GM21723 (cell line): ENCODE results near the gene CCDC127.

Source experiments
- ATAC-seq: cut with Tn5 transposase; IDR thresholded peaks from one replicate; pipeline ENCODE4 v1.9.1; 2021; ENCODE audit warnings: mild to moderate bottlenecking, moderate library complexity; ENCODE audit not compliant: unreplicated experiment

Gene CCDC127

DNA sequence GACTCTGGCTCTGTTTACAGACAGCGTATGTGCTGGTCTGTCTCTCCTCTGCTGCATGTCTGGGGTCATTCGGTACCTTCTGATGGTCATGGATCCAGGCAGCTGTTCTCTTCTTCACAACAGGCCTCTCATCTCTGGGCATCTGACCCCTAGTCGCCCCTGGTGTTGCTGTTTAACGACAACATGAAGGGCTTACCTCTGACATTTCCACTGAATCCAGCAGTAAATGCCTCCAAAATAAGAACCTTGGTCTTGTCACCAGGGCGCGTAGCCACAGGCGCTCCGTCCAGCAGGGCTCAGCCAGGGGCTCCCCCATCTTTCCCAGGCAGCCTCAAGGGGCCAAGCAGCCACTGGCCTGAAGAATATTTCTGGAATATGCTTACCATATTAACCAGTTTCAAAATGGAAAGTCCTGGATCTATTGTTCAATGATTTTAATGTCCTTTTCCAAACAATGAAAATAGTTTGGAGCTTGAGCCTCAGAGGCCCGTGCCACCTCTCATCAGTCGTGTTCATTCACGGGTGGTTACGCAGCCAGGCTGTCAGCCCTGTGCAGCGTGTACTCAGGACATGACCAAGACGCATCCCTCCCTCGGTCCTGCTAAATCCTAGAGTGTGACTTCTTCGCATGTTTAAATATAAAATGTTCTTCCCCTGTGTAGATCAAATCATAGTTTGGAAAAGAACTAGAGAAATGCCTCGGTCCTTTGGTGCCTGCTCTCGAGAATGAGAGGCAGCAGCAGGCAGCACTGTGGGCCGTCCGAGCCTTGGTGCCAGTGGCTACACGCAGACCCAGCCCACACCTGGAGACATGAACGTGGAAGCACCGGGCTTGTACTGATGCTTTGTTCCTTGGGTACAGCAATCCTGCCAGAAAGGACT lies 56.8 kb downstream of the CCDC127 start:
- ATAC-seq: no peak

DNA sequence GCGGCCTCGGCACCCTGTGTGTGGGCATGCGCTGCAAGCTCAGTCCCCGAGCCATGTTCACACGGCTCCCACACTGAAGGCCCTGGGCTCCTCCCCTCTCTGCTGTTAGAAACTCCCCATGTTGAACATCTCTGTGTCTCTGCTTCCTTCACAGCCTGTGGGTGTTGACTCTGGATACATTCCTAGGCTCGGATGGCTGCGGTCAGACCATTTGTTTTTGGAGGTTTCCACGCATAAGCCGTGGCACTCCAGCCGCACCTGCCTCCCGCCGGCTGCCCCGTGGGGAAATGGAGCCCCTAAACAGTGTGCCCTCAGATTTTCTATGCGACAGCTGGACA lies 57.8 kb downstream of the CCDC127 start:
- ATAC-seq: no peak

DNA sequence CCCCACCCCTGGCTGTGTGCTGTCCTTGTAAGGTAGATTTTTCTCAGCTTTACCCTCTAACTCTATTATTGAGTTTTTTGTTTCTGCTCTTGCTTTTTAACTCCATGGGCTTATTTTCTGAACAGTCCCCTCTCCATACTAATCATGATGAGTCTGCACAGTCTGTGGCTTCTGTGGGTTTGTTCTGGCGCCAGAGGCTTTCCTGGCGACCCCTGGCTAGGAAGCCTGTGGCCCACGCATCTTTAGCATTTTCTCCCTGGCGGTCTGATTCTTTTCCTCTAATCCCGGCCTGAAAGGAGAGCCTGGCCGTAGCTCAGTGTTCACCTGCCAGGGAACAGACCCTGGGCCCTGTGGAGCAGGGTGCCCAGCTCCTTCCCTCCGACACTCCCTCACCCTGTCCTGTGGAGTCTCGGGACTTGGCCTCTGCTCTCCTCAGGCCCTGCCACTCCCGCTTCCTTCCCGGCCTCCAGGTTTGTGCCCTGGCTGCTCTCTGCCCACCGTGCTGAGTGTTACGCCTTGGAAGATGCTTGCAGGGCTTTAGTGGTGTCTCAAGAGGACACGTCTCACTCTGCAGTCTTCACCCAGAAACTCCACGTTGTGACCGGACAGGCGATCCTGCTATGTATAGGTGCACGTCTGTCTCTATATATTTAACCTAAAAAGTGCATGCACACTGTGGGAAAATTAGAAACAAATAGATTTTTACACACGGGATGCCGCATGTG lies 58.3 kb downstream of the CCDC127 start:
- no peak for ATAC-seq

DNA sequence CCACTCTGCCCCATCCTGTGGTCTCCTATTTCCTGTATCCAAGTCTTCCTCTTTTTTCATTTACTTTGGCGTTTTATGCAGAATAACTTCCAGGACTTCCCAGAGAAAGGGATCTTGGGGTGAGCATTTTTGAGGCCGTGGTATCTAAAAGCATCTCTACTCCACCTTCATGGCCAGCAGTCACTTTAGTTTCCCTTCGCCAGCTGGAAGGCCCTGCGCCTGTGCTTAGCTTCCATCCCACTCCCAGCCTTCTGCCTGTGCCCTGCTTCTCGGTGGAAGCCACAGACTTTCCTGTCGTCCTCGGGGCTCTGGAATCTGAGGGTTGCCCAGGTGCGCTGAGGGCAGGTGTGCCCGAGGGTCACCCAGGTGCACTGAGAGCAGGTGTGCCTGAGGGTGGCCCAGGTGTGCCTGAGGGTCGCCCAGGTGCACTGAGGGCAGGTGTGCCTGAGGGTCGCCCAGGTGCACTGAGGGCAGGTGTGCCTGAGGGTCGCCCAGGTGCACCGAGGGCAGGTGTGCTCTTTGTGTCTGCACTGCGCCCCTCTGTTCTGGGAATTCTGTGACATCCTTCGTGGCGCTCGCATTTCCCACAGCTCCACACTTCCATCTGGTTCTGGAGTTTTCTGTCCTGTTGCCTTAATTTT lies 59.0 kb downstream of the CCDC127 start:
- ATAC-seq: no peak

DNA sequence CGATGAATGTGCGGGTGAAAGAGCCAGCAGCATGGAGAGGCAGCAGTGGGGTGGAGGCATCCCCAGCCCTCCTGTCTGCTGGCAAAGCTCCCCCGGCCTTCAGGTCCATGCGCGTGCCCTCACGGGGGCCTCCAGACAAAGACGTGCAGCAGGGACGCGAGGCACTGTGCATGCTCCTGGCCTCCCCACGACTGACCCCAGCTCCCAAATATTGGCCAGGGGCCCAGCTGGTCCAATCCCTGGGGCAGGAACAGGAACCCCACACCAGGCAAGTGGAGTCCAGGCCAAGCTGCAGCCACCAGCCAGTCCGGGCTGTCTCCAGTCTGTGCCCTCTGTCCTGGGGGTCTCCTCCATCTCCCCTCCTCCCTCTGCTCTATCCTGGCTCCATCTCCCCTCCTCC lies 60.2 kb downstream of the CCDC127 start:
- no peak for ATAC-seq

DNA sequence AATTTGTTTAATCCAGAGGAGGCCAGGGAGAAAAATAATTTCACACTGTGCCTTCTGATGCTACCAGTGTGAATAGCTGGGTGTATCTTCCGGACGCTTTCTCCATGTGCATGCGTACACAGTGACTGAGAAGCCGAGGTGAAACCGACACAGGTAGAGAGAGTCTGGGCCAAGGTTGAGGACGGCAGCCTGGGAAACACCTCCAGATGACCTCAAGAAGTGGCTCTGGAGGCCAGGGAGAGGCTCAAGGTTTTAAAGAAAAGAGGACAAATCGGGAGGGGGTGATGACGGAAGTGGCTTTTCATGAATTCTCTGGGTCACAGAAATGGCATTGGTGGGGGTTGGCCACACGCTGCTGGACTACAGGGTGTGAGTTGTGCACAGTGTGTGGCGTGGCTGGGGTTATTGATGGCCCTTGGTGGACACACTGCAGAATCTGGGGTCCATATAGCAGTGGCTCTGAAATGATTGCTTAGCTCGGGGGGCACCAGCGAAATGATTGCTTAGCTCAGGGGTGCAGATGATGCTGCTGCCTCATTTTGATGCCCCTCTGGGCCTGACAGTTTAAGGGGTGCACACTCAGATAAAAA lies 60.7 kb downstream of the CCDC127 start:
- no peak for ATAC-seq

DNA sequence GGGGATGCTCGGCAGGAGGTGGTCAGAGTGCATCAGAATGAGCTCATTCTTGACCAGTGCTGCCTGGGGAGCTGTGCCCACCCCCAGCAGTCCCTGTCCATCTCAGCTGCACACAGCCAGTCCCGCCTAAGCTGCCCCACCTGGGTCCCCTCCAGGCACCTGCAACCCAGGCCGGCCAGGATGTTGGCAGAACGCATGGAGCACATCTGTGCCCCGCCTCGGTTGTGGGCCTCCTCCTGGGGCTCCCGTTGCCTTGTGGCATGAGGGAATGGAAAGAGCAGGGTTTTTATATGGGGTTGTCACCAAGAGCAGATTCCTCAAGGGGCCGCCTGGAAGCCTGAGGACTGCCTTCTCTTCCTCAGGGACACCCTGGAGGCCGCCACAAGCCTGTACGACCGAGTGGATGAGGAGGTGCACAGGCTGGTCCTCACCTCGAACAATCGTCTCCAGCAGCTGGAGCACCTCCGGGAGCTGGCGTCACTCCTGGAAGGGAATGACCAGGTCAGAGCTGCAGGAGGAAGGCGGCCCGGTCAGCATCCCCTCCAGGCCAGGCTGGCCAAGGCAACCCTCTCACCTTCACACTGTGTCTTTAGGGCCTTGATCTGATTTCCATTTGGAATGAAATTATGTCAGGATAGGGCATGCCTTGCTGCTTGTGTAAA lies 61.4 kb downstream of the CCDC127 start:
- ATAC-seq: no peak

DNA sequence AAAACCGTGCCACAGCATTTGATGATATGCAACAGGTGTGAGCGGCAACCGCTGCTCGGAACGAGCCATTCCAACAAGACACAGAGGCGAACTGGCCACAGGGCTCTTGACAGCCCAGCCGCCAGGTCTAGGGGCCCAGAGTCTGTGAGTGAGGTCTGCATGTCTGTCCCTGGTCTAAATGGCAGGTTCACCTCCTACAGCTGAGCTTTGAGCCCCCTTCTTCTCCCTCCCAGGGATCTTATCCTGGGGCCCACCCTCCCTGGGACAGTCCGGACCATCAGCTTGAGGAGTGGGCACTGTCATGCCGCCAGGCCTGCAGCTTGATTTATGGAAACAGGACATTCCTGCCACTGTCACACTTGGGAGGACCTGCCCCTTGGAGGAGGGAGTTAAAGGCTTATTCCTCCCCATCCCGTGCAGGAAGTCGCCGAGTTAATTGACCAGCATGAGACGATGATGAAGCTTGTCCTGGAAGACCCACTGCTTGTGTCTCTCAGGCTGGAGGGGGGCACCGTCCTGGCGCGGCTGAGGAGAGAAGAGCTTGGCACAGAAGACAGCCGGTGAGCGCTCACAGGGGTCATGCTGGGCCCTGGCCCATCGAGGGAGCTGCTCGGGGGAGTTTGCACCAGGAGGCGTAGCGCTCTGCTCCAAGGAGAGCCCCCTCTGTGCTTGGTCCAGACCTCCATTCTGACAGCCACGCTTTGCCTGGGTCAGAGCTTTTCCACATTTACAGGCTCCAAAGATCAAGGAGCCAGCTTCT lies 62.1 kb downstream of the CCDC127 start:
- no peak for ATAC-seq

DNA sequence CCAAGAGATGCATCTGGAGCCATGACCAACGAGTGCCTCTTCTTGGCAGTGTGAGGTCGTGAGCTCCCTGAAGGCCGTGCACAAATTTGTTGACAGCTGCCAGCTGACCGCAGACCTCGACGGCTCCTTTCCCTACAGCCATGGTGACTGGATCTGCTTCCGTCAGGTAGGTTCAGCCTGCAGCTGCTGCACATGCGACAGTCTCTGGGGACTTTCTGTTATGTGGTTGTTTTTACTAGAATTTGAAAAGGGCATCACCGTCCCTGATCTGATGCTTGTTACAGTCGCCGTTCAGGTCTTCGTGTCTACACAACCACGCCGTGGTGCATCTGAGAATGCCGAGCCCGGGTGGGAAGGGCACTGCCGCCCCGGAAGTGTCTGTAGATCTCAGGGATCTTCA lies 63.1 kb downstream of the CCDC127 start:
- ATAC-seq: no peak

DNA sequence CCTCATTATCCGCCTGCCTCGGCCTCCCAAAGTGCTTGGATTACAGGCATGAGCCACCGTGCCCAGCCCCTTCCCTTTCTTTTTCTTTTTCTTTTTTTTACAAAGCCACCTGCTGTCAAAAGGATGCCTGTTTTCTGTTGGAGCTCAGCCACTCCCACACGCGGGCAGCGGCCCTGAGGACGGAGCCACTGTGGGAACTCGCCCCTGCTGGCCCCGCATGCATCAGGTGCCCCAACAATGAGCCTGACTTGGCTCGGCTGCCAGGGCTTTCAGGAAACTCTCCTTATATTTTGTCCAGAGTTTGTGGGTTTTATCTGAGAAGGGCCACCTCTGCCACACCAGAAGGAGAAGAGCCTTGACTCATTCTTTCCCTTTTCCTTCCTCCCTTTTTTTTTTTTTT lies 63.7 kb downstream of the CCDC127 start:
- ATAC-seq: no peak

DNA sequence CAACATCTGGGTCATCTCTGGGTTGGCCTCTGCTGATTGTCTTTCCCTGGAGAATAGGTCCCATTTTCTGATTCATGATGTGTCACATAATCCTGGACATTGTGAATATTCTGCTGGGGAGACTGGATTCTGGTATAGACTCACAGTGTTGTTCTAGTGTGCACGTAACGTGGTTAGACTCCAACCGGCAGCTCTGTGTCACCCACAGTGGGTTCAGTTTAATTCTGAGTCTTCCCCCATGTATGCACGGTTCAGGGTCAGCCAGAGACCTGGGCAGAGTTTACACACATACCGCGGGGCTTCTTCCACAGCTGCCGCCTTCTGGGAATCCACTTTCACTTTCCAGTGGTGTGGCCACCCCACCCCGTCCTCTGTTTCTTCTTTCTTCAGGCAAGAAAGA lies 64.7 kb downstream of the CCDC127 start:
- no peak for ATAC-seq

DNA sequence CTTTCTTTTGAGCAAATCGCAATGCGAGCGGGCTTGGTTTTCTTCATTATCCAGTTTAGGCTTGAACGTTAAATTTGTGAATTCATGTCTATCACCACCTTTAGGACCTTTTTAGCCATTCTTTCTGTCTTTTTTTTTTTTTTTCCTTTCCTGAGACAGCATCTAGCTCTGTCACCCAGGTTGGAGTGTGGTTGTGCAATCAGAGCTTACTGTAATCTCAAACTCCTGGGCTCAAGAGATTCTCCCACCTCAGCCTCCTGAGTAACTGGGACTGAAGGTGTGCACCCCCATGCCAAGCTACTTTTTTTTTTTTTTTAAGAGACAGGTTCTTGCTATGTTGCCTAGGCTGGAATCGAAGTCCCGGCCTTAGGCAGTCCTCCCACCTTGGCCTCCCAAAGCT lies 65.9 kb downstream of the CCDC127 start:
- no peak for ATAC-seq

DNA sequence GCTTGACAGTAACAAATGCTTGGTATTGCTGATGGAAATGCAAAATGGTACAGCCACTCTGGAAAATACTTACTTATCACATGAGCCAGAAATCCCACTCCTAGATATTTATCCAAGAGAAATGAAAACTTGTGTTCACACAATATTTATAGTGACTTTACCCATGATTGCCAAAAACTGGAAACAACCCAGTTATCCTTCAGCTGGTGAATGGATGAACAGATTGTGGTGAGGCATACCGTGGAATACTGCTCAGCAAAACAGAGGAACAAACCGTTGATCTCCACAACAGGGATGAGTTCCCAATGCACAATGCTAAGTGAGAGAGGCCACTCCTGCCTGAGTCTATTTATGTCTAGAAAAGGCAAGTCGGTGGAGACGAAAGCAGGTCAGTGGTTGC lies 67.2 kb downstream of the CCDC127 start:
- no peak for ATAC-seq

DNA sequence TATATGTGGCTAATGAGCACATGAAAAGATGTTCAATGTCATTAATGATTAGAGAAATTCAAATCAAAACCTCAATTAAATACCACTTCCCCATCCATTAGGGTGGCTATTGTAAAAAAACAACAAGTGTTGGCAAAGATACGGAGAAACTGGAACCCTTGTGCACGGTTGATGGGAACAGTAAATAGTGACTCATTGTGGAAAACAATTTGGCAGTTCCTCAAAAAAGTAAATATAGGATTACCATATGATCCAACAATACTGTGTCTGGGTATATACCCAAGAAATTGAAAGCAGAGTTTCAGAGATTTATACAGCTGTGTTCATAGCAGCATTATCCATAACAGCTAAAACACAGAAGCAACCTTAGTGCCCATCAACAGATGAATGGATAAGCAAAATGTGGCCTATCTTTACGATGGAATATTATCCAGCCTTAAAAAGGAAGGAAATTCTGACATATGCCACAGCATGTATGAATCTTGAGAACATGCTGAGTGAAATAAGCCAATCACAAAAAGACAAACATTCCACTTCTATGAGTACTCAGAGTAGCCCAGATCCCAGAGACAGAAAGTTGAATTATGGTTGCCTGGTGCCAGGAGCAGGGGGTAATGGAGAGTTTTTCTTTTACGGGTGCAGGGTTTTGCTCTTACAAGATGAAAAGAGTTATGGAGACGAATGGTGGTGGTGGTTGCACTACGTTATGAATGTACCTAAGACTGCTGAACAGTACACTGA lies 68.0 kb downstream of the CCDC127 start:
- ATAC-seq: no peak

DNA sequence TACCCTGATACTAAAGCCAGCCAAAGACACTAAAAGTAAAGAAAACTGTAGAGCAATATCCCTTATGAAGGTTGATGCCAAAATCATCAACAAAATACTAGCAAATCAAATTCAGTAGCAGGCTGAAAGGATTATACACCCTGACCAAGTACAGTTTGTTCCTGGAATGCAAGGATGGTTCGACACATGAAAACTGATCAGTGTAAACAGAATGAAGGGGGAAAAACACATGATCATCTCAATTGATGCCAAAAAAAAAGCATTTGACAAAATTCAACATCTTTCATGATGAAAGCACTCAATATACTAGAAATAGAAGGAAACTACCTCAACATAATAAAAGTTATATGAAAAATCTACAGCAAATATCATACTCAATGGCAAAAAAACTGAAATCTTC lies 70.2 kb downstream of the CCDC127 start:
- ATAC-seq: no peak
